Thyroid gland (tissue), 4 donors: Measurements from ENCODE around the gene FAM120B. TPM values are rescaled to one million over a fixed set of nuclear protein-coding genes. Genes with fewer than 3 reads are reported as not detected.
A peak's percentile ranks its signal among the peaks of the same experiment; 100 is the strongest.

ENCODE experiments used
- DNase-seq, 2 donors: peaks; one replicate each; pipeline ENCODE4 v3.0.0-alpha.2; 2019
- H3K27ac ChIP-seq, 3 donors: fragments of 200-600 bp; sonication (generic); 1 replicate in 2 of 3; 2 replicates in 1 of 3; pipeline ENCODE4 v1.5.1; 2016 to 2019; ENCODE audit warnings: mild to moderate bottlenecking in 1 of 3, moderate library complexity in 1 of 3
- H3K27me3 ChIP-seq: fragments of 200-600 bp; sonication (generic); one replicate; pipeline ENCODE4 v1.5.1; 2019
- H3K36me3 ChIP-seq, 2 donors: fragments of 200-600 bp; sonication (generic); one replicate each; pipeline ENCODE4 v1.5.1; 2016 to 2019
- H3K4me1 ChIP-seq, 2 donors: fragments of 200-600 bp; sonication (generic); one replicate each; pipeline ENCODE4 v1.5.1; 2017 to 2019
- H3K4me3 ChIP-seq, 3 donors: fragments of 200-600 bp; sonication (generic); replicated peaks in 1 of 3; 1 replicate in 2 of 3; 2 replicates in 1 of 3; pipeline ENCODE4 v1.5.1; 2016; ENCODE audit warnings: mild to moderate bottlenecking in 1 of 3
- H3K9me3 ChIP-seq: fragments of 200-600 bp; sonication (generic); one replicate; pipeline ENCODE4 v1.5.1; 2017
- POLR2A ChIP-seq, 2 donors: fragments of 450-650 bp; IDR thresholded peaks; one replicate each; pipeline ENCODE4 v1.6.1; 2017; ENCODE audit warnings: antibody characterized with exemption in 2 of 2, mild to moderate bottlenecking in 2 of 2, moderate library complexity in 1 of 2
- WGBS, 2 donors: methylation state at CpG; one replicate each; pipeline ENCODE4 v1.1.5; 2017; 5-methylcytosine and 5-hydroxymethylcytosine counted together
- intact Hi-C: fragments of 100-400 bp; cut with DNase I; formaldehyde crosslinking; loops from one replicate; pipeline ENCODE4 v1.15.1; 2023
- total RNA-seq, 4 donors: library from RNA; depleted of rRNA; stranded (reverse); fragments of >200 nt; gene quantifications; one replicate each; pipeline ENCODE4 v1.2.3, GENCODE V29; 2016
- TF ChIP-seq, protein P1 (sequence below), 6 experiments: fragments of 200-600 bp in 3 of 6; fragments of 450-650 bp in 3 of 6; sonication (generic) in 3 of 6; IDR thresholded peaks; one replicate each; pipeline ENCODE4 v1.5.1; 2016 to 2019; ENCODE audit warnings: antibody characterized with exemption in 6 of 6, mild to moderate bottlenecking in 2 of 6, inconsistent platforms in 1 of 6, moderate library complexity in 1 of 6

Gene FAM120B
- total RNA-seq, 4 donors from 2014 or later: 26.9 to 38.4 (median 27.7) TPM

DNA sequence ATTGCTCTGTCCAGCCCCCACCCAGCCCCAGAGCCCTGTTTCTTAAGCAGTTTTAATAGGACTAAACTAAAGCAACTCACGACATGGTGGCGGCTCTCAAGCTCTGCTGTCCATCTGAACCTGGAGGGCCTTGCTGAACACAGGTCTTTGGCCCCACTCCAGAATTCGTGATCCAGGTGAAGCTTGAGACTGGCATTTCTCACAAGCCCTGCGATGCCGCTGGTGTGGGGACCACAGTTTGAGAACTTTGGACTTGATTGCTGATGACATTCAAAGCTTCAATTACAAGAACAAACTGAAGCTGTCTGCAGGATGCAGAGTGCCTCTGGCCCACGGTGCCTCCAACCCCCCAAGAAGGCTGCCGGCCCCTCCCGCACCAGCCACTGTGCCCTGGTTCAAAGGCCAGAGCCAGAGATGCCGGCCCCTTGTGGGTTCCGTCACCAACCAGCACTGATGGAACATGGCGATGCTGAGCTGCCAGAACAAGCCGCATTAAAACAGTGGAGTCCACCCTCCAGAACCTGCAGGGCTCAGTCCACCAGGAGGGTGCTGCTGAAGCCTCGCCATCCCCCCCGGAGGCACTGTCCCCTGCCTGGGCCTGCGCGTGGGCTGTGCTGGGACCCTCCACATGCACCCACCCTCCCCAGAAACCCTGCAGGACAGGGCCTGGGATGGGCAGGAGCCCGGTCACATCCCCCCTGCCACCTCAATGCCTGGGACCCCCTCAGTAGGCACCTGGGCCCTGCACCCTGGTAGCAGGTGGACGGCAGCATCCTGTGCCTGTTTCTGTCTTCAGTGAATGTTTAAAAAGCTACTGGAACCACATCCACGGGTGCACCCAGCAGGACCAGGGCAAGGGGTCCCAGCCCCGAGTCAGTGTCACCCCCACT lies 145.4 kb downstream of the FAM120B start:
- H3K9me3 ChIP-seq: no peaks in the 10 kb centered on the region
- no peak overlapping the region for H3K27ac ChIP-seq
- no peaks in the 10 kb centered on the region for H3K36me3 ChIP-seq
- no peaks in the 10 kb centered on the region for H3K27me3 ChIP-seq
- WGBS, 2 donors: 94 to 96% methylated on average over 16 to 17 of the region's 20 CpGs
- TF ChIP-seq, protein P1, sequence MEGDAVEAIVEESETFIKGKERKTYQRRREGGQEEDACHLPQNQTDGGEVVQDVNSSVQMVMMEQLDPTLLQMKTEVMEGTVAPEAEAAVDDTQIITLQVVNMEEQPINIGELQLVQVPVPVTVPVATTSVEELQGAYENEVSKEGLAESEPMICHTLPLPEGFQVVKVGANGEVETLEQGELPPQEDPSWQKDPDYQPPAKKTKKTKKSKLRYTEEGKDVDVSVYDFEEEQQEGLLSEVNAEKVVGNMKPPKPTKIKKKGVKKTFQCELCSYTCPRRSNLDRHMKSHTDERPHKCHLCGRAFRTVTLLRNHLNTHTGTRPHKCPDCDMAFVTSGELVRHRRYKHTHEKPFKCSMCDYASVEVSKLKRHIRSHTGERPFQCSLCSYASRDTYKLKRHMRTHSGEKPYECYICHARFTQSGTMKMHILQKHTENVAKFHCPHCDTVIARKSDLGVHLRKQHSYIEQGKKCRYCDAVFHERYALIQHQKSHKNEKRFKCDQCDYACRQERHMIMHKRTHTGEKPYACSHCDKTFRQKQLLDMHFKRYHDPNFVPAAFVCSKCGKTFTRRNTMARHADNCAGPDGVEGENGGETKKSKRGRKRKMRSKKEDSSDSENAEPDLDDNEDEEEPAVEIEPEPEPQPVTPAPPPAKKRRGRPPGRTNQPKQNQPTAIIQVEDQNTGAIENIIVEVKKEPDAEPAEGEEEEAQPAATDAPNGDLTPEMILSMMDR (IDR thresholded peaks at IDR 0.05): no peak
- TF ChIP-seq POLR2A (IDR thresholded peaks at IDR 0.05): no peak
- H3K4me1 ChIP-seq: peaks cover 3 to 28% of the 10 kb centered on the region in 2 donors
- no peak overlapping the region for H3K4me3 ChIP-seq
- DNase-seq: no peak
- intact Hi-C loops: no loop called here

GRCh38 chr6:170452767-170453545 lies 146.4 kb downstream of the FAM120B start:
- intact Hi-C loops: no loop called here
- TF ChIP-seq, protein P1 (IDR thresholded peaks at IDR 0.05): no peak
- TF ChIP-seq POLR2A (IDR thresholded peaks at IDR 0.05): no peak
- H3K4me1 ChIP-seq: peaks cover 9 to 29% of the 10 kb centered on the region in 2 donors
- no peak for DNase-seq
- no peaks in the 10 kb centered on the region for H3K27me3 ChIP-seq
- H3K4me3 ChIP-seq: no peak overlapping the region
- H3K27ac ChIP-seq: no peak overlapping the region
- H3K36me3 ChIP-seq: no peaks in the 10 kb centered on the region
- WGBS, 2 donors: 87 to 93% methylated on average over 6 to 8 of the region's 8 CpGs
- no peaks in the 10 kb centered on the region for H3K9me3 ChIP-seq

- H3K36me3 ChIP-seq: no peaks in the 10 kb centered on the region
- H3K9me3 ChIP-seq: no peaks in the 10 kb centered on the region
- H3K27me3 ChIP-seq: no peaks in the 10 kb centered on the region
- H3K4me3 ChIP-seq: no peak overlapping the region
- intact Hi-C loops: no loop called here
- no peak overlapping the region for H3K27ac ChIP-seq
- DNase-seq: no peak
- peaks cover 9 to 29% of the 10 kb centered on the region in 2 donors for H3K4me1 ChIP-seq
- TF ChIP-seq, protein P1 (IDR thresholded peaks at IDR 0.05): no peak
- TF ChIP-seq POLR2A (IDR thresholded peaks at IDR 0.05): no peak
- 78 to 88% methylated on average over 11 to 19 of the region's 26 CpGs for WGBS, 2 donors
These were observed 147.3 kb downstream of the FAM120B start for GRCh38 chr6:170453586-170454511.

DNA sequence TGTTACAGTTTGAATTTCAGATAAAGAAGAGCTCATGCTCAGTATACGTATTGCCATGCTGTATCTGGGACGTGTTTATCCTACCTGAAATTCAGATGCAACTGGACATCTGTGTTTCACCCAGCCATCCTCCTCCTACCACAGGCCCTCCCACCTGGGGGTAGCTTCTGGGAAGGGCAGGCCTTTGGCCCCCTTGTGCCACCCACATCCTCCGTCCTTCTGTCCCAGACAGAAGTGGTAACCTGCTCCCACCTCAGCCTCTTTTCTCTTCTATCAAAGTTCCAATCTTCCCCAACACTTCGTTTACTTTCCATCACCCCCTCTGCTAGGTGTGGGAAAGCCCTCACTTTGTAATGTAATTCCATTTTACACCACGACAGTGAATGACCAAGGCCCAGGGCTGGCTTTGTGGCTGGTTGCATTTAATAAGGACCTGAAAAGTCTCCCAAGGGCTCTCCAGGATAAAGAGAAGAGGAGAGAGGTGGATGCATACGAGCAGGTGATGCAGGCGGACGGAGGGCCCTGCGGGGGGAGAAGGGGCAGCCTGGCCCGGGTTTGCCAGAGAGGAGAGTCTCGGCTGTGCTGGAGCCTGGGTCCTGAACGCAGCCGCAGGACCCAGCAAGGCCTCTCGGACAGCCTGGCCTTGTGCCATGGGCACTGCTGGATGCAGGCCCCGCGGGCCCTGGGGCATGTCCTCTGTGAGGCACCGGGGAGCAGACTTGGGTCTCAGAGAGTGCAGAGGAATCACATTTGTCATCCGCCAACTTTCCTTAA lies 148.1 kb downstream of the FAM120B start:
- peak overlapping the region in 1 of 3 donors; percentile 53 for H3K27ac ChIP-seq
- no peaks in the 10 kb centered on the region for H3K27me3 ChIP-seq
- WGBS, 2 donors: 36 to 61% methylated on average over 12 to 18 of the region's 18 CpGs
- peak; percentile 81 to 89 for DNase-seq
- intact Hi-C loops: no loop called here
- H3K36me3 ChIP-seq: no peaks in the 10 kb centered on the region
- no peaks in the 10 kb centered on the region for H3K9me3 ChIP-seq
- H3K4me1 ChIP-seq: peaks cover 9 to 31% of the 10 kb centered on the region in 2 donors
- no peak overlapping the region for H3K4me3 ChIP-seq
- TF ChIP-seq POLR2A (IDR thresholded peaks at IDR 0.05): no peak
- TF ChIP-seq, protein P1 (IDR thresholded peaks at IDR 0.05): peak in 1 of 6 experiments; percentile 10
